Astrocyte of the cerebellum (primary cell): ENCODE results near the gene ZNF223.

Experiments
- DNase-seq: peaks from one replicate; pipeline ENCODE4 v3.0.0-alpha.2; 2011; ENCODE audit warnings: low read depth
- H3K4me3 ChIP-seq: 2 replicates; pipeline ENCODE4 v1.5.1; 2011; ENCODE audit warnings: mild to moderate bottlenecking, low read depth, low read length, moderate library complexity
- in situ Hi-C: cut with HindIII; loops from 2 replicates; pipeline ENCODE4 v1.10.0; 2017; ENCODE audit warnings: low sequenced_read_pairs
- TF ChIP-seq, protein P1 (sequence below): IDR thresholded peaks from 2 replicates; pipeline ENCODE4 v1.5.1; 2012; ENCODE audit warnings: low read length, low read depth, moderate library complexity, mild to moderate bottlenecking; ENCODE audit errors: missing control alignments

The ZNF223 gene

DNA sequence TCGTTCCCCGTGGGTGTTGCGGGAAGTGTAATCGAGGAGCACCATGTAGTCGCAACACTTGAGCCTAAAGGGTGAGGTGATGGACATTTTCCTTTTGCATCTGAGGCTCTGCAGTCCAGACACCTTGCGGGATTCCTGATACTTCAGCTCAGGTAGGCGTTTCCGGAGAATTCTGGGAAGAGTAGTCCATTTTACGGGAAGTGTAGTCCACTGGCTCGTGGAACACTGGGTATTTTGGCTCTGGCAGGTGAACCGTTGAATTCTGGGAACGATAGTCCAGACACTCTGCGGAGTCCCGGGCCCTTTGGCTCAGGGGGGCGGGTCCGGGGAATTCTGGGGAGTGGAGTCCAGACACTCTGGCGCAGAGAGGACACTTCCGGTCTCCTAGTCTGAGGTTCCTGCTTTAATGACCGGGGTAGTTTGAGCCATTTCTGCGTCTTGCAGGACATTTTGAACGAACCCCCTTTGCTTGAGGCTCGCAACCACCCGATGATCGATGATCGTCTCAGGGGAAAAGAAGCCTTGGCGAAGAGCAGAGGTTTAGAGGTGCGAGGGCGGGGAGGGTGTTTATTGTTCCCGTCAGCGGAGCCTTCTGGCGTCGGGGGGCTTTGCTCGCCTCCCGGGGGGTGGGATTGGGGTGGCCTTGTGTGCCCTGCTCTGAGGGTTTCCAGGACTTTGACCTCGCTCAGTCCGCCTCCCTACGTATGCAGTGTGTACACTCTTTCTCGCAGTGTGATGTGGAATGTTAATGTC lies at the start of gene ZNF223:
Gene ZNF223, plus strand, starts transcription at position 387 of the 753 bp plus-strand sequence. CDS start 3,141 bp downstream, outside the sequence.
- in situ Hi-C loops: no loop called here
- H3K4me3 ChIP-seq: peak within 1 kb of the TSS; percentile 79
- TF ChIP-seq, protein P1, sequence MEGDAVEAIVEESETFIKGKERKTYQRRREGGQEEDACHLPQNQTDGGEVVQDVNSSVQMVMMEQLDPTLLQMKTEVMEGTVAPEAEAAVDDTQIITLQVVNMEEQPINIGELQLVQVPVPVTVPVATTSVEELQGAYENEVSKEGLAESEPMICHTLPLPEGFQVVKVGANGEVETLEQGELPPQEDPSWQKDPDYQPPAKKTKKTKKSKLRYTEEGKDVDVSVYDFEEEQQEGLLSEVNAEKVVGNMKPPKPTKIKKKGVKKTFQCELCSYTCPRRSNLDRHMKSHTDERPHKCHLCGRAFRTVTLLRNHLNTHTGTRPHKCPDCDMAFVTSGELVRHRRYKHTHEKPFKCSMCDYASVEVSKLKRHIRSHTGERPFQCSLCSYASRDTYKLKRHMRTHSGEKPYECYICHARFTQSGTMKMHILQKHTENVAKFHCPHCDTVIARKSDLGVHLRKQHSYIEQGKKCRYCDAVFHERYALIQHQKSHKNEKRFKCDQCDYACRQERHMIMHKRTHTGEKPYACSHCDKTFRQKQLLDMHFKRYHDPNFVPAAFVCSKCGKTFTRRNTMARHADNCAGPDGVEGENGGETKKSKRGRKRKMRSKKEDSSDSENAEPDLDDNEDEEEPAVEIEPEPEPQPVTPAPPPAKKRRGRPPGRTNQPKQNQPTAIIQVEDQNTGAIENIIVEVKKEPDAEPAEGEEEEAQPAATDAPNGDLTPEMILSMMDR: no peak
- peak; percentile 88 for DNase-seq

DNA sequence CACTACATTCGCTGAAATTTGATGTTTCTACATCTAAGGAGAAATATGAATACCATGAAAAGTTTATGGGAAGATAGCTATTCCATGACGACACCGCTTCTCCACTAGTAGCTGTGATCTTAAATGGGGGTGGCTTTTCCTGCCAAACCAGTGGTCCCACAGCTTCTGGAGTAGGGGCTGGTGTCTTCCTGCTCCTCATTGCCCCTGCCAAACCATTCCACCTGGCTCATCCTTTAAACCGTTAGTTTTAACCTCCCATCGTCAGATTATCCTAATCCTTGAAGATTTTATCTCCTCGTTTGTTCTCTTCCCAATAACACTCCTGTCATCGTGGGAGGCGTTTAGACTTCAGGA lies 49.6 kb upstream of the ZNF223 start:
- TF ChIP-seq, protein P1: no peak
- no peak for DNase-seq
- in situ Hi-C loops: no loop called here
- peak overlapping the region; percentile 94 for H3K4me3 ChIP-seq

DNA sequence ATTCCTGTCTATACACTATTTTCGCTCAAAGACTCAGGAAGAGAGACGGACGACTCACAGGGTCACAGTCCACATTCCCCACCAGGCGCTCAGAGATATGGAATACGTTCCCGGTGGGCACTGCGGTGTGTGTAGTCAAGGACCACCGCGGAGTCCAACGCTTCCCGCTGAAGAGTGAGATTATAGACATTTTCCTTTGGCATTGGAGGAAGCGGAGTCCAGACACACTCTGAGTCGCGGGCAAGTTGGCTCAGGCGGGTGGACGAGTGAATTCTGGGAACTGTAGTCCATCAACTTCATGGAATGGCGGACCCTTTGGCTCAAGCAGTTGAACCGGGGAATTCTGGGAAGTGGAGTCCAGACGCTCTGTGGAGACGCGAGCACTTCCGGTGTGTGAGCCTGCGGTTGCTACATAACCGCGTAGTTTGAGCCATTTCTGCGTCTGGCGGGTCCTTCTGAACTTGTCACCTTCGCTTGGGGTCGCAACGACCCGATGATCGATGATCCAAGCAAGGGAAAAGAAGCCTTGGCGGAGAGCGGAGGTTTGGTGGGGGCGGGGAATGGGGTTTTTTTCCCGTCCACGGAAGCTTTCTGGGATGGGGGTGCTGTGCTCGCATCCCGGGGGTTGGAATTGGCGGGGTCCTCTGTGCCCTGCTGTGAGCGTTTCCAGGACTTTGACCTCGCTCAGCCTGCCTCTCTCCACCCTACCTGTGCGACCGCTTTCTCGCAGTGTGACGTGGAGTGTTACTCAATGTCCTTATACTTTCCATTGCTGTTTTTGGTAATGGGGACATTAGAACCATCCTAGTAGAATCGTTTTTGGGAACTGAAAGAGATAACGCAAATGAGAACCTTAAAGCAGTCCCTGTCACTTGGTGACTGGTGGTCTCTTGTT lies 49.0 kb upstream of the ZNF223 start, which contains the start of gene ZNF230:
Gene ZNF230, plus strand, starts transcription at position 392 of the 895 bp plus-strand sequence. CDS start 4,122 bp downstream, outside the sequence.
- peak within 1 kb of the TSS; percentile 94 for H3K4me3 ChIP-seq
- TF ChIP-seq, protein P1: no peak
- peak; percentile 91 for DNase-seq
- in situ Hi-C loops: no loop called here

DNA sequence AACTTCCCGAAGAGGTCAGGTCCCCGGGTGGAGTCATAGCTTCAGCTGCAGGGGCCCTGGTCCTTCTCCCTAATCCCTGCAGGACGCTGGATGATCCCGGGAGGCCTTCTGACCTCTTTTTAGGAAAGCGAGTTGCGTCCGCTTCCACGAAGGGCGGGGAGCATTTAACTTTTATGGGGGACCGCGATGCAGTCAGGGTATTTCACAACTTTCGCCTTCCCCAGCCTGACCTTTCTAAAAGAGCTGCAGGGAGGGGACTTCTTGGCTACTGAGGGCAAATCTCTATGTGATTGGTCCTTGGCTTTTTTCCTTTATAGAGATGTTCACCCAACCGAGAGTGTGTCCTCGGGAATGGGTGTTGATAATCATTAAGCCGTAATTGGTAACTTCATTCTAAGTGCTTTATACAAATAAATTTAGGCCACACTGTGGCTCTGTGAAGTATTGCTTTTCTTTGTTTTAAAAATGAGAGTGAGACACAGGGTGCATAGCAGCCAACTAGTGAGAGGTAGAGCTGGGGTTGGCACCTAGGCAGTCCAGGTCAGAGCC lies 48.3 kb upstream of the ZNF223 start:
- TF ChIP-seq, protein P1: no peak
- in situ Hi-C loops: no loop called here
- DNase-seq: no peak
- peak overlapping the region; percentile 94 for H3K4me3 ChIP-seq

DNA sequence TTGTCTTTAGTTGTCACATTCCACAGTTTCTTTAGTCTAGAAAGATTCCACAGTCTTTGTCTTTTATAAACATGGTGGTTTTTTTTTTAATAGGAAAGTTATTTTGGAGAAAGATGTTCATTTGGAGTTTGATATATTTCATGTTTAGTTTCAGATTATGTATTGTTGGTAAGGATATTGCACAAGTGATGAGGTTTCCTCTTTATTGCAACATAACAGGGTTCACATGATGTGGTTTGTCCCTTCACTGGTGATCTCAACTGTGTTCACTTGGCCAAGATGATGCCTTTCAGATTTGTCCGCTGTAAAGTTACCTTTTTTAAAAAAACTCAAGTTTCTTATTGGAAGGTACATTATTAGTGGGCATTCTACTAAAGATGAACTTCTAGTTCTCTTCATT lies 45.9 kb upstream of the ZNF223 start:
- no peak overlapping the region for H3K4me3 ChIP-seq
- TF ChIP-seq, protein P1: no peak
- no peak for DNase-seq
- in situ Hi-C loops: no loop called here

DNA sequence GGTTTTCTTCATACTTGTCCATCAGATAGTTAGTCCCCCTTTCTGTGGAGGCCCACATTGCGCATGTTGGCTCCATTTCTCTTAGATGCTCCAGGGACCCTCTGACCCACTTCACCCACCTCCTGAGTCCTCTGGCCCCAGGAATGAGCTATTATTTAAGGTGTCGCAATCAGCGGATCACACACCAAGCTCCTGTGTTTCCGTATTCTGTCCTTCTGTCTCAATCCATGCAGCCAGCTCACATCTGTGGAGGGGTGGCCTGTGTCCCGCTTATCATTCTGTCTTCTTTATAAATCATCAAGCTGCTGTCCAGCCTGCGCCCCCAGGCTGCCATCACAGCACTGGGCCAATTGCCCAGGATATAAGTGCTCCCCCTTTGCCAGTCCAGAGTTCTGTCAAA lies 44.4 kb upstream of the ZNF223 start:
- in situ Hi-C loops: no loop called here
- H3K4me3 ChIP-seq: no peak overlapping the region
- no peak for DNase-seq
- TF ChIP-seq, protein P1: no peak
